ENCODE data around the gene CIC. TPM values are rescaled to one million over a fixed set of nuclear protein-coding genes. Genes with fewer than 3 reads are reported as not detected.

The CIC gene
- polyA plus RNA-seq, 1 donor (not counting 4 experiments of a cell fraction or from before 2014, with no cell fraction given), result 3.1 TPM

GRCh38 chr19:42281827-42282762, 13.0 kb downstream of the CIC start:
- Histone ChIP-seq H3K9me3 (ENCODE audit: control insufficient read depth, low read depth, low read length) (no peaks in the 10 kb centered on the region), H3K36me3 (ENCODE audit: control insufficient read depth in 2 of 2, extremely low read depth in 1 of 2, insufficient read depth in 2 of 2, low read length in 2 of 2) (peaks cover 2 to 16% of the 10 kb centered on the region in 2 experiments), H3K4me1 (ENCODE audit: control insufficient read depth, extremely low read depth, insufficient read depth, low read length) (peaks cover 66% of the 10 kb centered on the region), H3K4me3 (ENCODE audit: control insufficient read depth in 2 of 3, extremely low read depth in 1 of 3, insufficient read depth in 2 of 3, low read depth in 1 of 3, low read length in 3 of 3) (no peak overlapping the region), H2AFZ (ENCODE audit: control insufficient read depth, low read length) (no peak overlapping the region), H3K27me3 (ENCODE audit: control insufficient read depth, extremely low read depth, insufficient read depth, low read length) (no peaks in the 10 kb centered on the region), H3K27ac (ENCODE audit: control insufficient read depth, insufficient read depth, low read length) (peak overlapping the region; percentile 55), H3K9ac (ENCODE audit: control insufficient read depth, extremely low read depth, insufficient read depth, low read length) (peak overlapping the region; percentile 2), H3K4me2 (ENCODE audit: control insufficient read depth, extremely low read depth, insufficient read depth, low read depth, low read length) (peak overlapping the region; percentile 71), H3K79me2 (ENCODE audit: control insufficient read depth, insufficient read depth, low read length) (peaks cover 36% of the 10 kb centered on the region), H4K20me1 (ENCODE audit: control insufficient read depth, extremely low read depth, insufficient read depth, low read length) (no peaks in the 10 kb centered on the region), H3K9me1 (ENCODE audit: control insufficient read depth, extremely low read depth, insufficient read depth, low read length) (peaks cover 3% of the 10 kb centered on the region)
- DNase-seq (ENCODE audit: low read depth, low spot score) (no peak), FAIRE-seq (peak; percentile 43)
- TF ChIP-seq EZH2 (IDR thresholded peaks at IDR 0.05; ENCODE audit: low read length), result no peak
- TF ChIP-seq, protein P1, sequence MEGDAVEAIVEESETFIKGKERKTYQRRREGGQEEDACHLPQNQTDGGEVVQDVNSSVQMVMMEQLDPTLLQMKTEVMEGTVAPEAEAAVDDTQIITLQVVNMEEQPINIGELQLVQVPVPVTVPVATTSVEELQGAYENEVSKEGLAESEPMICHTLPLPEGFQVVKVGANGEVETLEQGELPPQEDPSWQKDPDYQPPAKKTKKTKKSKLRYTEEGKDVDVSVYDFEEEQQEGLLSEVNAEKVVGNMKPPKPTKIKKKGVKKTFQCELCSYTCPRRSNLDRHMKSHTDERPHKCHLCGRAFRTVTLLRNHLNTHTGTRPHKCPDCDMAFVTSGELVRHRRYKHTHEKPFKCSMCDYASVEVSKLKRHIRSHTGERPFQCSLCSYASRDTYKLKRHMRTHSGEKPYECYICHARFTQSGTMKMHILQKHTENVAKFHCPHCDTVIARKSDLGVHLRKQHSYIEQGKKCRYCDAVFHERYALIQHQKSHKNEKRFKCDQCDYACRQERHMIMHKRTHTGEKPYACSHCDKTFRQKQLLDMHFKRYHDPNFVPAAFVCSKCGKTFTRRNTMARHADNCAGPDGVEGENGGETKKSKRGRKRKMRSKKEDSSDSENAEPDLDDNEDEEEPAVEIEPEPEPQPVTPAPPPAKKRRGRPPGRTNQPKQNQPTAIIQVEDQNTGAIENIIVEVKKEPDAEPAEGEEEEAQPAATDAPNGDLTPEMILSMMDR (optimal IDR thresholded peaks at IDR 0.05 in 1 of 3, IDR thresholded peaks at IDR 0.05 in 1 of 3, conservative IDR thresholded peaks at IDR 0.05 in 1 of 3; ENCODE audit: extremely low read depth in 1 of 3, insufficient read depth in 2 of 3, low read length in 3 of 3), result no peak
- dilution Hi-C loops (cut with MboI; ENCODE audit: extremely low pct_ligation_motif_present, low sequenced_read_pairs), result no loop called here

DNA sequence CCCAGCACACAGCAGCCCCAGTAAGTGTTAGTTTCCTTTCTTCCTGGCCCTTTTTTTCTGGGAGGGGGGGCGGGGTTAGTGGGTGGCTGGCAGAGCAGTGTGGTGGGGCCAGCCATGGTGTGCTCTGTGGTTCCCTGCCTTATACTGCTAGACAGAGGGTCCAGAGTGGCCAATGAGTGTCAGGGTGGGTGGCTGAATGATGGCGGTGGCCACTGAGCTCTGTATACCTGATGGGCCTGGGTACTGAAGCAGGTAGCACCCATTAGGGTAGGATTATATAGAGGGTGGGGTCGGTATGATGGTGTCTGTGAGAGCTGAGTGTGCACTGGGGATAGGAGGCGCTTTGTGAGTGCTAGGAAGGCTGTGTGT, 13.8 kb downstream of the CIC start:
- Histone ChIP-seq H3K4me2 (ENCODE audit: control insufficient read depth, extremely low read depth, insufficient read depth, low read depth, low read length) (peak overlapping the region; percentile 72), H3K4me3 (ENCODE audit: control insufficient read depth in 2 of 3, extremely low read depth in 1 of 3, insufficient read depth in 2 of 3, low read depth in 1 of 3, low read length in 3 of 3) (no peak overlapping the region), H2AFZ (ENCODE audit: control insufficient read depth, low read length) (no peak overlapping the region), H3K9me1 (ENCODE audit: control insufficient read depth, extremely low read depth, insufficient read depth, low read length) (peaks cover 3% of the 10 kb centered on the region), H4K20me1 (ENCODE audit: control insufficient read depth, extremely low read depth, insufficient read depth, low read length) (no peaks in the 10 kb centered on the region), H3K79me2 (ENCODE audit: control insufficient read depth, insufficient read depth, low read length) (peaks cover 36% of the 10 kb centered on the region), H3K4me1 (ENCODE audit: control insufficient read depth, extremely low read depth, insufficient read depth, low read length) (peaks cover 59% of the 10 kb centered on the region), H3K27ac (ENCODE audit: control insufficient read depth, insufficient read depth, low read length) (peak overlapping the region; percentile 79), H3K9ac (ENCODE audit: control insufficient read depth, extremely low read depth, insufficient read depth, low read length) (peak overlapping the region; percentile 62), H3K36me3 (ENCODE audit: control insufficient read depth in 2 of 2, extremely low read depth in 1 of 2, insufficient read depth in 2 of 2, low read length in 2 of 2) (peaks cover 5 to 18% of the 10 kb centered on the region in 2 experiments), H3K9me3 (ENCODE audit: control insufficient read depth, low read depth, low read length) (no peaks in the 10 kb centered on the region), H3K27me3 (ENCODE audit: control insufficient read depth, extremely low read depth, insufficient read depth, low read length) (no peaks in the 10 kb centered on the region)
- FAIRE-seq, result no peak
- dilution Hi-C loops (cut with MboI; ENCODE audit: extremely low pct_ligation_motif_present, low sequenced_read_pairs), result no loop called here
- no peak for DNase-seq (ENCODE audit: low read depth, low spot score)
- TF ChIP-seq, protein P1 (optimal IDR thresholded peaks at IDR 0.05 in 1 of 3, IDR thresholded peaks at IDR 0.05 in 1 of 3, conservative IDR thresholded peaks at IDR 0.05 in 1 of 3; ENCODE audit: extremely low read depth in 1 of 3, insufficient read depth in 2 of 3, low read length in 3 of 3), result no peak
- TF ChIP-seq EZH2 (IDR thresholded peaks at IDR 0.05; ENCODE audit: low read length), result no peak
